ENCODE measurements around the gene LRRC74A.
A peak's percentile ranks its signal among the peaks of the same experiment; 100 is the strongest.

Gene LRRC74A

GRCh38 chr14:76874734-76875133 is 48.5 kb downstream of the LRRC74A start:
- ATAC-seq: no peak
- TF ChIP-seq TOX (CRISPR knock-in tag; IDR thresholded peaks at IDR 0.05; ENCODE audit: borderline replicate concordance) (no peak), ZNF565 (CRISPR knock-in tag; conservative IDR thresholded peaks at IDR 0.05; ENCODE audit: low read depth) (no peak), ZC3H10 (CRISPR knock-in tag; IDR thresholded peaks at IDR 0.05) (no peak), ZNF8 (CRISPR knock-in tag; IDR thresholded peaks at IDR 0.05) (no peak), BACH2 (CRISPR knock-in tag; IDR thresholded peaks at IDR 0.05; ENCODE audit: borderline replicate concordance) (no peak), CSDC2 (CRISPR knock-in tag; IDR thresholded peaks at IDR 0.05) (no peak), GLIS3 (CRISPR knock-in tag; IDR thresholded peaks at IDR 0.05) (no peak), ZFP30 (CRISPR knock-in tag; IDR thresholded peaks at IDR 0.05) (no peak), POU6F1 (CRISPR knock-in tag; IDR thresholded peaks at IDR 0.05; ENCODE audit: borderline replicate concordance, low read depth) (no peak), RARB (CRISPR knock-in tag; IDR thresholded peaks at IDR 0.05) (no peak), ESRRG (CRISPR knock-in tag; IDR thresholded peaks at IDR 0.05) (no peak), PATZ1 (CRISPR knock-in tag; IDR thresholded peaks at IDR 0.05; ENCODE audit: borderline replicate concordance) (no peak), ISL1 (CRISPR knock-in tag; IDR thresholded peaks at IDR 0.05) (no peak), OSR1 (CRISPR knock-in tag; IDR thresholded peaks at IDR 0.05) (no peak), SNAI2 (CRISPR knock-in tag; IDR thresholded peaks at IDR 0.05) (no peak), TCF4 (CRISPR knock-in tag; IDR thresholded peaks at IDR 0.05; ENCODE audit: borderline replicate concordance) (no peak), PPARA (CRISPR knock-in tag; IDR thresholded peaks at IDR 0.05; ENCODE audit: borderline replicate concordance) (no peak), ARNTL (CRISPR knock-in tag; IDR thresholded peaks at IDR 0.05; ENCODE audit: borderline replicate concordance, low read depth) (no peak)
- TF ChIP-seq, protein P1, sequence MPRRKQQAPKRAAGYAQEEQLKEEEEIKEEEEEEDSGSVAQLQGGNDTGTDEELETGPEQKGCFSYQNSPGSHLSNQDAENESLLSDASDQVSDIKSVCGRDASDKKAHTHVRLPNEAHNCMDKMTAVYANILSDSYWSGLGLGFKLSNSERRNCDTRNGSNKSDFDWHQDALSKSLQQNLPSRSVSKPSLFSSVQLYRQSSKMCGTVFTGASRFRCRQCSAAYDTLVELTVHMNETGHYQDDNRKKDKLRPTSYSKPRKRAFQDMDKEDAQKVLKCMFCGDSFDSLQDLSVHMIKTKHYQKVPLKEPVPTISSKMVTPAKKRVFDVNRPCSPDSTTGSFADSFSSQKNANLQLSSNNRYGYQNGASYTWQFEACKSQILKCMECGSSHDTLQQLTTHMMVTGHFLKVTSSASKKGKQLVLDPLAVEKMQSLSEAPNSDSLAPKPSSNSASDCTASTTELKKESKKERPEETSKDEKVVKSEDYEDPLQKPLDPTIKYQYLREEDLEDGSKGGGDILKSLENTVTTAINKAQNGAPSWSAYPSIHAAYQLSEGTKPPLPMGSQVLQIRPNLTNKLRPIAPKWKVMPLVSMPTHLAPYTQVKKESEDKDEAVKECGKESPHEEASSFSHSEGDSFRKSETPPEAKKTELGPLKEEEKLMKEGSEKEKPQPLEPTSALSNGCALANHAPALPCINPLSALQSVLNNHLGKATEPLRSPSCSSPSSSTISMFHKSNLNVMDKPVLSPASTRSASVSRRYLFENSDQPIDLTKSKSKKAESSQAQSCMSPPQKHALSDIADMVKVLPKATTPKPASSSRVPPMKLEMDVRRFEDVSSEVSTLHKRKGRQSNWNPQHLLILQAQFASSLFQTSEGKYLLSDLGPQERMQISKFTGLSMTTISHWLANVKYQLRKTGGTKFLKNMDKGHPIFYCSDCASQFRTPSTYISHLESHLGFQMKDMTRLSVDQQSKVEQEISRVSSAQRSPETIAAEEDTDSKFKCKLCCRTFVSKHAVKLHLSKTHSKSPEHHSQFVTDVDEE (CRISPR knock-in tag; IDR thresholded peaks at IDR 0.05): no peak
- TF ChIP-seq, protein P2, sequence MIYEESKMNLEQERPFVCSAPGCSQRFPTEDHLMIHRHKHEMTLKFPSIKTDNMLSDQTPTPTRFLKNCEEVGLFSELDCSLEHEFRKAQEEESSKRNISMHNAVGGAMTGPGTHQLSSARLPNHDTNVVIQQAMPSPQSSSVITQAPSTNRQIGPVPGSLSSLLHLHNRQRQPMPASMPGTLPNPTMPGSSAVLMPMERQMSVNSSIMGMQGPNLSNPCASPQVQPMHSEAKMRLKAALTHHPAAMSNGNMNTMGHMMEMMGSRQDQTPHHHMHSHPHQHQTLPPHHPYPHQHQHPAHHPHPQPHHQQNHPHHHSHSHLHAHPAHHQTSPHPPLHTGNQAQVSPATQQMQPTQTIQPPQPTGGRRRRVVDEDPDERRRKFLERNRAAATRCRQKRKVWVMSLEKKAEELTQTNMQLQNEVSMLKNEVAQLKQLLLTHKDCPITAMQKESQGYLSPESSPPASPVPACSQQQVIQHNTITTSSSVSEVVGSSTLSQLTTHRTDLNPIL (CRISPR knock-in tag; IDR thresholded peaks at IDR 0.05; ENCODE audit: low read depth): no peak

- ATAC-seq: peak; percentile 96
- no peak for TF ChIP-seq OSR1 (CRISPR knock-in tag; IDR thresholded peaks at IDR 0.05)
- TF ChIP-seq SNAI2 (CRISPR knock-in tag; IDR thresholded peaks at IDR 0.05): no peak
- no peak for TF ChIP-seq TOX (CRISPR knock-in tag; IDR thresholded peaks at IDR 0.05; ENCODE audit: borderline replicate concordance)
- no peak for TF ChIP-seq PATZ1 (CRISPR knock-in tag; IDR thresholded peaks at IDR 0.05; ENCODE audit: borderline replicate concordance)
- TF ChIP-seq BACH2 (CRISPR knock-in tag; IDR thresholded peaks at IDR 0.05; ENCODE audit: borderline replicate concordance): no peak
- TF ChIP-seq, protein P3, sequence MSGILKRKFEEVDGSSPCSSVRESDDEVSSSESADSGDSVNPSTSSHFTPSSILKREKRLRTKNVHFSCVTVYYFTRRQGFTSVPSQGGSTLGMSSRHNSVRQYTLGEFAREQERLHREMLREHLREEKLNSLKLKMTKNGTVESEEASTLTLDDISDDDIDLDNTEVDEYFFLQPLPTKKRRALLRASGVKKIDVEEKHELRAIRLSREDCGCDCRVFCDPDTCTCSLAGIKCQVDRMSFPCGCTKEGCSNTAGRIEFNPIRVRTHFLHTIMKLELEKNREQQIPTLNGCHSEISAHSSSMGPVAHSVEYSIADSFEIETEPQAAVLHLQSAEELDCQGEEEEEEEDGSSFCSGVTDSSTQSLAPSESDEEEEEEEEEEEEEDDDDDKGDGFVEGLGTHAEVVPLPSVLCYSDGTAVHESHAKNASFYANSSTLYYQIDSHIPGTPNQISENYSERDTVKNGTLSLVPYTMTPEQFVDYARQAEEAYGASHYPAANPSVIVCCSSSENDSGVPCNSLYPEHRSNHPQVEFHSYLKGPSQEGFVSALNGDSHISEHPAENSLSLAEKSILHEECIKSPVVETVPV (CRISPR knock-in tag; IDR thresholded peaks at IDR 0.05): no peak
Measured at GRCh38 chr14:76876076-76876475, 49.9 kb downstream of the LRRC74A start.

Data from SK-N-SH treated with all-trans-retinoic acid at 6 μM for 48 hours (cell line).